IPS-18a (cell line): Measurements from ENCODE around the gene MED13L.

ENCODE experiments used
- H3K27ac ChIP-seq: one replicate; pipeline ENCODE4 v1.5.1; 2013; ENCODE audit warnings: low read length
- H3K27me3 ChIP-seq: one replicate; pipeline ENCODE4 v1.6.1; 2013; ENCODE audit warnings: mild to moderate bottlenecking, low read length; ENCODE audit not compliant: control insufficient read depth, insufficient read depth
- H3K36me3 ChIP-seq: one replicate; pipeline ENCODE4 v1.6.1; 2013; ENCODE audit warnings: low read depth, low read length; ENCODE audit not compliant: control insufficient read depth
- H3K4me1 ChIP-seq: one replicate; pipeline ENCODE4 v1.6.1; 2013; ENCODE audit warnings: low read depth, low read length; ENCODE audit not compliant: control insufficient read depth
- H3K4me3 ChIP-seq: one replicate; pipeline ENCODE4 v1.5.1; 2013; ENCODE audit warnings: low read length
- H3K9ac ChIP-seq: one replicate; pipeline ENCODE4 v1.6.1; 2013; ENCODE audit warnings: mild to moderate bottlenecking, low read length, moderate library complexity
- H3K9me3 ChIP-seq: one replicate; pipeline ENCODE4 v1.6.1; 2013; ENCODE audit warnings: low read depth, low read length; ENCODE audit not compliant: control insufficient read depth

Gene MED13L

GRCh38 chr12:116067892-116068291, 209.6 kb downstream of the MED13L start:
- no peak overlapping the region for H3K9ac ChIP-seq
- no peaks in the 10 kb centered on the region for H3K9me3 ChIP-seq
- H3K4me3 ChIP-seq = no peak overlapping the region
- peaks cover 5% of the 10 kb centered on the region for H3K4me1 ChIP-seq
- H3K27ac ChIP-seq = no peak overlapping the region
- H3K27me3 ChIP-seq = no peaks in the 10 kb centered on the region
- H3K36me3 ChIP-seq = no peaks in the 10 kb centered on the region

- H3K36me3 ChIP-seq = no peaks in the 10 kb centered on the region
- H3K4me1 ChIP-seq = peaks cover 5% of the 10 kb centered on the region
- no peak overlapping the region for H3K27ac ChIP-seq
- H3K9me3 ChIP-seq = no peaks in the 10 kb centered on the region
- H3K9ac ChIP-seq = no peak overlapping the region
- no peak overlapping the region for H3K4me3 ChIP-seq
- H3K27me3 ChIP-seq = no peaks in the 10 kb centered on the region
Measured at GRCh38 chr12:116066381-116067230, 210.9 kb downstream of the MED13L start.

GRCh38 chr12:116065606-116066005, 211.9 kb downstream of the MED13L start:
- Histone ChIP-seq H3K4me3 (no peak overlapping the region), H3K4me1 (peaks cover 5% of the 10 kb centered on the region), H3K27me3 (no peaks in the 10 kb centered on the region)

GRCh38 chr12:116064493-116064892, 213.0 kb downstream of the MED13L start:
- H3K4me3 ChIP-seq = no peak overlapping the region
- no peak overlapping the region for H3K27ac ChIP-seq
- H3K27me3 ChIP-seq = no peaks in the 10 kb centered on the region
- no peak overlapping the region for H3K9ac ChIP-seq
- no peaks in the 10 kb centered on the region for H3K9me3 ChIP-seq
- no peaks in the 10 kb centered on the region for H3K36me3 ChIP-seq
- H3K4me1 ChIP-seq = peaks cover 5% of the 10 kb centered on the region

More at GRCh38 chr12:116065606-116066005, 211.9 kb downstream of the MED13L start:
- Histone ChIP-seq H3K27ac (no peak overlapping the region), H3K9ac (no peak overlapping the region), H3K9me3 (no peaks in the 10 kb centered on the region), H3K36me3 (no peaks in the 10 kb centered on the region)

- no peak overlapping the region for H3K9ac ChIP-seq
- peaks cover 5% of the 10 kb centered on the region for H3K4me1 ChIP-seq
- no peaks in the 10 kb centered on the region for H3K27me3 ChIP-seq
- H3K36me3 ChIP-seq = no peaks in the 10 kb centered on the region
- H3K27ac ChIP-seq = no peak overlapping the region
- no peak overlapping the region for H3K4me3 ChIP-seq
- H3K9me3 ChIP-seq = no peaks in the 10 kb centered on the region
Measured at GRCh38 chr12:116062698-116063097, 214.8 kb downstream of the MED13L start.

- Histone ChIP-seq H3K4me1 (peaks cover 5% of the 10 kb centered on the region), H3K4me3 (no peak overlapping the region), H3K9ac (no peak overlapping the region), H3K27ac (no peak overlapping the region), H3K27me3 (no peaks in the 10 kb centered on the region), H3K36me3 (no peaks in the 10 kb centered on the region), H3K9me3 (no peaks in the 10 kb centered on the region)
Measured at GRCh38 chr12:116060764-116061163, 216.7 kb downstream of the MED13L start.

GRCh38 chr12:116059904-116060303, 217.6 kb downstream of the MED13L start:
- Histone ChIP-seq H3K4me3 (no peak overlapping the region), H3K9me3 (no peaks in the 10 kb centered on the region), H3K27ac (no peak overlapping the region), H3K9ac (no peak overlapping the region), H3K27me3 (no peaks in the 10 kb centered on the region), H3K36me3 (no peaks in the 10 kb centered on the region), H3K4me1 (peaks cover 5% of the 10 kb centered on the region)

GRCh38 chr12:116058574-116058973, 218.9 kb downstream of the MED13L start:
- H3K9me3 ChIP-seq = no peaks in the 10 kb centered on the region
- no peaks in the 10 kb centered on the region for H3K27me3 ChIP-seq
- H3K9ac ChIP-seq = no peak overlapping the region
- no peaks in the 10 kb centered on the region for H3K4me1 ChIP-seq
- no peak overlapping the region for H3K4me3 ChIP-seq
- H3K27ac ChIP-seq = no peak overlapping the region
- H3K36me3 ChIP-seq = no peaks in the 10 kb centered on the region

- no peaks in the 10 kb centered on the region for H3K36me3 ChIP-seq
- H3K4me1 ChIP-seq = no peaks in the 10 kb centered on the region
- H3K27ac ChIP-seq = no peak overlapping the region
- no peaks in the 10 kb centered on the region for H3K27me3 ChIP-seq
- no peak overlapping the region for H3K9ac ChIP-seq
- H3K9me3 ChIP-seq = no peaks in the 10 kb centered on the region
- H3K4me3 ChIP-seq = no peak overlapping the region
Measured at GRCh38 chr12:116057356-116057755, 220.1 kb downstream of the MED13L start.

GRCh38 chr12:116055895-116056607, 221.4 kb downstream of the MED13L start:
- Histone ChIP-seq H3K27me3 (no peaks in the 10 kb centered on the region), H3K4me3 (no peak overlapping the region), H3K9ac (no peak overlapping the region), H3K27ac (no peak overlapping the region), H3K36me3 (no peaks in the 10 kb centered on the region), H3K9me3 (no peaks in the 10 kb centered on the region), H3K4me1 (no peaks in the 10 kb centered on the region)

GRCh38 chr12:116054280-116054679, 223.2 kb downstream of the MED13L start:
- Histone ChIP-seq H3K27me3 (no peaks in the 10 kb centered on the region), H3K9ac (no peak overlapping the region), H3K9me3 (no peaks in the 10 kb centered on the region), H3K4me3 (no peak overlapping the region), H3K36me3 (no peaks in the 10 kb centered on the region), H3K27ac (no peak overlapping the region), H3K4me1 (no peaks in the 10 kb centered on the region)
